Liver (tissue), 9 donors: ENCODE data around the gene NAA10. TPM values are rescaled to one million over a fixed set of nuclear protein-coding genes. Genes with fewer than 3 reads are reported as not detected.

Experiments
- DNase-seq: peaks from one replicate; pipeline ENCODE4 v3.0.0-alpha.2; 2017; ENCODE audit warnings: low spot score
- H3K27ac ChIP-seq, 2 donors: one replicate each; pipeline ENCODE4 v1.7.0; 2013; ENCODE audit warnings: inconsistent platforms in 2 of 2, low read length in 2 of 2, control low read depth in 1 of 2, low read depth in 1 of 2, mild to moderate bottlenecking in 1 of 2
- H3K27me3 ChIP-seq, 4 donors: one replicate each; pipeline versions ENCODE4 v1.6.1 to v1.7.0; 2013; ENCODE audit warnings: low read length in 3 of 4, inconsistent platforms in 1 of 4, mild to moderate bottlenecking in 1 of 4, moderate library complexity in 1 of 4; ENCODE audit not compliant: control insufficient read depth in 4 of 4, insufficient read depth in 4 of 4
- H3K36me3 ChIP-seq, 4 donors: one replicate each; pipeline versions ENCODE4 v1.6.1 to v1.7.0; 2013; ENCODE audit warnings: low read length in 3 of 4, mild to moderate bottlenecking in 3 of 4, low read depth in 1 of 4, moderate library complexity in 1 of 4; ENCODE audit not compliant: control insufficient read depth in 4 of 4, insufficient read depth in 3 of 4
- H3K4me1 ChIP-seq, 4 donors: one replicate each; pipeline versions ENCODE4 v1.6.1 to v1.7.0; 2013; ENCODE audit warnings: low read length in 3 of 4, mild to moderate bottlenecking in 3 of 4, moderate library complexity in 1 of 4; ENCODE audit not compliant: control insufficient read depth in 4 of 4, insufficient read depth in 4 of 4
- H3K4me3 ChIP-seq, 3 donors: one replicate each; pipeline versions ENCODE4 v1.6.1 to v1.7.0; 2013; ENCODE audit warnings: low read length in 3 of 3, control low read depth in 1 of 3, low read depth in 1 of 3, mild to moderate bottlenecking in 1 of 3
- H3K9ac ChIP-seq, 2 donors: one replicate each; pipeline ENCODE4 v1.7.0; 2013; ENCODE audit warnings: low read length in 2 of 2, mild to moderate bottlenecking in 2 of 2, moderate library complexity in 2 of 2, control low read depth in 1 of 2, low read depth in 1 of 2
- H3K9me3 ChIP-seq, 4 donors: one replicate each; pipeline versions ENCODE4 v1.6.1 to v1.7.0; 2013; ENCODE audit warnings: low read length in 3 of 4; ENCODE audit not compliant: control insufficient read depth in 4 of 4
- EGR1 ChIP-seq, 2 donors: IDR thresholded peaks; 2 replicates each; pipeline ENCODE4 v1.6.1; 2016 to 2018; ENCODE audit warnings: antibody characterized with exemption in 2 of 2, low read depth in 2 of 2
- FOXA1 ChIP-seq: IDR thresholded peaks from 2 replicates; pipeline ENCODE4 v1.6.1; 2016; ENCODE audit warnings: antibody characterized with exemption
- FOXA2 ChIP-seq: IDR thresholded peaks from 2 replicates; pipeline ENCODE4 v1.6.1; 2016; ENCODE audit warnings: antibody characterized with exemption
- GABPA ChIP-seq, 2 donors: IDR thresholded peaks in 1 of 2; conservative IDR thresholded peaks in 1 of 2; 2 replicates each; pipeline ENCODE4 v1.6.1; 2016; ENCODE audit warnings: antibody characterized with exemption in 2 of 2, mild to moderate bottlenecking in 1 of 2, moderate library complexity in 1 of 2
- HNF4A ChIP-seq, 2 donors: conservative IDR thresholded peaks; 2 replicates each; pipeline ENCODE4 v1.6.1; 2016; ENCODE audit warnings: antibody characterized with exemption in 2 of 2, mild to moderate bottlenecking in 2 of 2
- HNF4G ChIP-seq: IDR thresholded peaks from 2 replicates; pipeline ENCODE4 v1.6.1; 2016; ENCODE audit warnings: antibody characterized with exemption
- JUND ChIP-seq, 2 donors: IDR thresholded peaks; 2 replicates each; pipeline ENCODE4 v1.6.1; 2016; ENCODE audit warnings: antibody characterized with exemption in 2 of 2
- NR2F2 ChIP-seq: IDR thresholded peaks from 2 replicates; pipeline ENCODE4 v1.6.1; 2016; ENCODE audit warnings: antibody characterized with exemption
- RAD21 ChIP-seq, 2 donors: IDR thresholded peaks; 2 replicates each; pipeline ENCODE4 v1.6.1; 2016; ENCODE audit warnings: antibody characterized with exemption in 2 of 2, mild to moderate bottlenecking in 2 of 2
- RXRA ChIP-seq, 2 donors: IDR thresholded peaks; 2 replicates each; pipeline ENCODE4 v1.6.1; 2017 to 2018; ENCODE audit warnings: antibody characterized with exemption in 2 of 2, mild to moderate bottlenecking in 1 of 2
- SP1 ChIP-seq: IDR thresholded peaks from 2 replicates; pipeline ENCODE4 v1.6.1; 2018; ENCODE audit warnings: antibody characterized with exemption, mild to moderate bottlenecking
- TAF1 ChIP-seq: conservative IDR thresholded peaks from 2 replicates; pipeline ENCODE4 v1.6.1; 2016; ENCODE audit warnings: antibody characterized with exemption, mild to moderate bottlenecking
- YY1 ChIP-seq: IDR thresholded peaks from 2 replicates; pipeline ENCODE4 v1.6.1; 2016; ENCODE audit warnings: antibody characterized with exemption, mild to moderate bottlenecking
- WGBS: extraction: QIAGEN DNeasy Blood & Tissue Kit; methylation state at CpG from one replicate; pipeline ENCODE4 v1.1.7; 2013; 5-methylcytosine and 5-hydroxymethylcytosine counted together
- polyA plus RNA-seq, 2 donors: library from polyadenylated mRNA; stranded (reverse) in 1 of 2; unstranded in 1 of 2; fragments of 200-250 nt in 1 of 2; fragments of >200 nt in 1 of 2; fragmentation: Nextera tagmentation in 1 of 2; extraction: Ambion mirVana in 1 of 2; gene quantifications; one replicate each; pipeline versions ENCODE4 v1.2.1 to v1.2.3, GENCODE V29; 2013 to 2015
- total RNA-seq, 2 donors: library from RNA; depleted of rRNA; stranded (reverse); fragments of >200 nt; gene quantifications; one replicate each; pipeline ENCODE4 v1.2.3, GENCODE V29; 2014
- TF ChIP-seq, protein P1 (sequence below): fragments of 150-350 bp; IDR thresholded peaks from 2 replicates; pipeline ENCODE4 v1.5.1; 2017; ENCODE audit warnings: improper control_type of control experiment, low read depth, low read length; ENCODE audit not compliant: missing input control
- TF ChIP-seq, protein P2 (sequence below): IDR thresholded peaks from 2 replicates; pipeline ENCODE4 v1.6.1; 2016; ENCODE audit warnings: antibody characterized with exemption, mild to moderate bottlenecking
- TF ChIP-seq, protein P3 (sequence below): IDR thresholded peaks from 2 replicates; pipeline ENCODE4 v1.6.1; 2016; ENCODE audit warnings: antibody characterized with exemption
- TF ChIP-seq, protein P4 (sequence below): IDR thresholded peaks from 2 replicates; pipeline ENCODE4 v1.6.1; 2016; ENCODE audit warnings: antibody characterized with exemption
- TF ChIP-seq, protein P5 (sequence below): IDR thresholded peaks from 2 replicates; pipeline ENCODE4 v1.6.1; 2016; ENCODE audit warnings: antibody characterized with exemption
- donor health status: healthy.
- donor health status: healthy.
- donor health status: healthy.
- donor health status: healthy.
- donor health status: healthy.

Gene NAA10
- total and polyA plus RNA-seq, 4 donors = 20.5 to 58.8 (median 44.4) TPM

DNA sequence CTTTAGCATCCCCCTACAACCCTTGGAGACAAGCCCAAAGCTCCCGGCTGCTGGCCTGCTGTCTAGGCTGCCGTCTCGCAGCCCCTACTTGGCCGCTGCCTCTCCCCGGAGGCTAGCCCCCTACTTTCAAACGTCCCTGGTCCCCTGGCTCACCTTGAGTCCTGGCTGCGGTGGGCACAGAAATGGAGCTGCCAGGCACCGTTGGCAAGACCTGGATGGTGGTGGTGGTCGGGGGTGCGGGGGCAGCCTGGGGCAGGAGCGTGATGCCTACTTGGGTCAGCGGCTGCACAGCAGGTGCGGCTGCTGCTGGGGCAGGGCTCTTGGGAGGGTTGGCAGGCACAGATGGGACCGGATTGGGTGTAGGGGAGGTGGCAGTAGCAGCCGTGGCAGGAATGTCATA, 24.8 kb upstream of the NAA10 start:
- no peaks in the 10 kb centered on the region for H3K27me3 ChIP-seq
- no peak overlapping the region for H3K4me3 ChIP-seq
- no peak overlapping the region for H3K27ac ChIP-seq
- 96% methylated on average over 15 of the region's 15 CpGs for WGBS
- H3K9me3 ChIP-seq = no peaks in the 10 kb centered on the region
- H3K9ac ChIP-seq = no peak overlapping the region
- TF ChIP-seq FOXA2 (no peak), JUND (IDR thresholded peaks at IDR 0.05) (no peak), HNF4G (no peak), HNF4A (conservative IDR thresholded peaks at IDR 0.05) (no peak), FOXA1 (no peak), YY1 (no peak), NR2F2 (no peak), GABPA (IDR thresholded peaks at IDR 0.05 in 1 of 2, conservative IDR thresholded peaks at IDR 0.05 in 1 of 2) (no peak), RXRA (IDR thresholded peaks at IDR 0.05) (no peak)
- TF ChIP-seq, protein P1, sequence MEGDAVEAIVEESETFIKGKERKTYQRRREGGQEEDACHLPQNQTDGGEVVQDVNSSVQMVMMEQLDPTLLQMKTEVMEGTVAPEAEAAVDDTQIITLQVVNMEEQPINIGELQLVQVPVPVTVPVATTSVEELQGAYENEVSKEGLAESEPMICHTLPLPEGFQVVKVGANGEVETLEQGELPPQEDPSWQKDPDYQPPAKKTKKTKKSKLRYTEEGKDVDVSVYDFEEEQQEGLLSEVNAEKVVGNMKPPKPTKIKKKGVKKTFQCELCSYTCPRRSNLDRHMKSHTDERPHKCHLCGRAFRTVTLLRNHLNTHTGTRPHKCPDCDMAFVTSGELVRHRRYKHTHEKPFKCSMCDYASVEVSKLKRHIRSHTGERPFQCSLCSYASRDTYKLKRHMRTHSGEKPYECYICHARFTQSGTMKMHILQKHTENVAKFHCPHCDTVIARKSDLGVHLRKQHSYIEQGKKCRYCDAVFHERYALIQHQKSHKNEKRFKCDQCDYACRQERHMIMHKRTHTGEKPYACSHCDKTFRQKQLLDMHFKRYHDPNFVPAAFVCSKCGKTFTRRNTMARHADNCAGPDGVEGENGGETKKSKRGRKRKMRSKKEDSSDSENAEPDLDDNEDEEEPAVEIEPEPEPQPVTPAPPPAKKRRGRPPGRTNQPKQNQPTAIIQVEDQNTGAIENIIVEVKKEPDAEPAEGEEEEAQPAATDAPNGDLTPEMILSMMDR = no peak
- TF ChIP-seq, protein P2, sequence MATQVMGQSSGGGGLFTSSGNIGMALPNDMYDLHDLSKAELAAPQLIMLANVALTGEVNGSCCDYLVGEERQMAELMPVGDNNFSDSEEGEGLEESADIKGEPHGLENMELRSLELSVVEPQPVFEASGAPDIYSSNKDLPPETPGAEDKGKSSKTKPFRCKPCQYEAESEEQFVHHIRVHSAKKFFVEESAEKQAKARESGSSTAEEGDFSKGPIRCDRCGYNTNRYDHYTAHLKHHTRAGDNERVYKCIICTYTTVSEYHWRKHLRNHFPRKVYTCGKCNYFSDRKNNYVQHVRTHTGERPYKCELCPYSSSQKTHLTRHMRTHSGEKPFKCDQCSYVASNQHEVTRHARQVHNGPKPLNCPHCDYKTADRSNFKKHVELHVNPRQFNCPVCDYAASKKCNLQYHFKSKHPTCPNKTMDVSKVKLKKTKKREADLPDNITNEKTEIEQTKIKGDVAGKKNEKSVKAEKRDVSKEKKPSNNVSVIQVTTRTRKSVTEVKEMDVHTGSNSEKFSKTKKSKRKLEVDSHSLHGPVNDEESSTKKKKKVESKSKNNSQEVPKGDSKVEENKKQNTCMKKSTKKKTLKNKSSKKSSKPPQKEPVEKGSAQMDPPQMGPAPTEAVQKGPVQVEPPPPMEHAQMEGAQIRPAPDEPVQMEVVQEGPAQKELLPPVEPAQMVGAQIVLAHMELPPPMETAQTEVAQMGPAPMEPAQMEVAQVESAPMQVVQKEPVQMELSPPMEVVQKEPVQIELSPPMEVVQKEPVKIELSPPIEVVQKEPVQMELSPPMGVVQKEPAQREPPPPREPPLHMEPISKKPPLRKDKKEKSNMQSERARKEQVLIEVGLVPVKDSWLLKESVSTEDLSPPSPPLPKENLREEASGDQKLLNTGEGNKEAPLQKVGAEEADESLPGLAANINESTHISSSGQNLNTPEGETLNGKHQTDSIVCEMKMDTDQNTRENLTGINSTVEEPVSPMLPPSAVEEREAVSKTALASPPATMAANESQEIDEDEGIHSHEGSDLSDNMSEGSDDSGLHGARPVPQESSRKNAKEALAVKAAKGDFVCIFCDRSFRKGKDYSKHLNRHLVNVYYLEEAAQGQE = no peak
- TF ChIP-seq, protein P3, sequence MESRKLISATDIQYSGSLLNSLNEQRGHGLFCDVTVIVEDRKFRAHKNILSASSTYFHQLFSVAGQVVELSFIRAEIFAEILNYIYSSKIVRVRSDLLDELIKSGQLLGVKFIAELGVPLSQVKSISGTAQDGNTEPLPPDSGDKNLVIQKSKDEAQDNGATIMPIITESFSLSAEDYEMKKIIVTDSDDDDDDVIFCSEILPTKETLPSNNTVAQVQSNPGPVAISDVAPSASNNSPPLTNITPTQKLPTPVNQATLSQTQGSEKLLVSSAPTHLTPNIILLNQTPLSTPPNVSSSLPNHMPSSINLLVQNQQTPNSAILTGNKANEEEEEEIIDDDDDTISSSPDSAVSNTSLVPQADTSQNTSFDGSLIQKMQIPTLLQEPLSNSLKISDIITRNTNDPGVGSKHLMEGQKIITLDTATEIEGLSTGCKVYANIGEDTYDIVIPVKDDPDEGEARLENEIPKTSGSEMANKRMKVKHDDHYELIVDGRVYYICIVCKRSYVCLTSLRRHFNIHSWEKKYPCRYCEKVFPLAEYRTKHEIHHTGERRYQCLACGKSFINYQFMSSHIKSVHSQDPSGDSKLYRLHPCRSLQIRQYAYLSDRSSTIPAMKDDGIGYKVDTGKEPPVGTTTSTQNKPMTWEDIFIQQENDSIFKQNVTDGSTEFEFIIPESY = no peak
- TF ChIP-seq, protein P4, sequence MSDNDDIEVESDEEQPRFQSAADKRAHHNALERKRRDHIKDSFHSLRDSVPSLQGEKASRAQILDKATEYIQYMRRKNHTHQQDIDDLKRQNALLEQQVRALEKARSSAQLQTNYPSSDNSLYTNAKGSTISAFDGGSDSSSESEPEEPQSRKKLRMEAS = no peak
- H3K4me1 ChIP-seq = no peaks in the 10 kb centered on the region
- peaks cover 23 to 96% (median 40%) of the 10 kb centered on the region in 4 donors for H3K36me3 ChIP-seq
- no peak for DNase-seq

DNA sequence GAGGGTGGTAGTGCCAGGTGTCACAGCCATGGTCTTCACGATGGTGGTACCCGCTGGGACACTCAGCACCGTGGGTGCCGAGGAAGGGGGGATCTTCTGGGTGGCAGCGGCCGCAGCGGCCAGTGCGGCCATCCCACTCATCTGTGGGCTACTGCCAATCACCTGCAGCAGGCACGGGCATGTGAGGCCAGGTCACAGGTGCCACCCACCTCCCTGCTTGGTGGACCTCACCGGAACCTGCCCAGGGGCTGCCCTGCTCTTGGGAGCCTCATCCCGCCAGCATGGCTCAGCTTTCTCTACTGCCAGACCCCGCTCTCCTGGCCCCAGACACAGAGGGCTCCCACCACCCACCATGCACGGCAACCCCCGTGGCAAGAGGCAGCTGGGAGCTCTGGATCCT, 23.8 kb upstream of the NAA10 start:
- WGBS = 94% methylated on average over 14 of the region's 14 CpGs
- Histone ChIP-seq H3K4me1 (no peaks in the 10 kb centered on the region), H3K36me3 (peaks cover 24 to 97% (median 40%) of the 10 kb centered on the region in 4 donors), H3K27ac (no peak overlapping the region), H3K4me3 (no peak overlapping the region), H3K9me3 (no peaks in the 10 kb centered on the region), H3K27me3 (no peaks in the 10 kb centered on the region), H3K9ac (no peak overlapping the region)
- DNase-seq = no peak
- TF ChIP-seq NR2F2 (no peak), RXRA (IDR thresholded peaks at IDR 0.05) (no peak), GABPA (IDR thresholded peaks at IDR 0.05 in 1 of 2, conservative IDR thresholded peaks at IDR 0.05 in 1 of 2) (no peak), FOXA1 (no peak), FOXA2 (no peak), RAD21 (IDR thresholded peaks at IDR 0.05) (no peak), EGR1 (IDR thresholded peaks at IDR 0.05; ENCODE audit: low read depth in 2 of 2) (no peak), YY1 (no peak), TAF1 (no peak), SP1 (no peak), HNF4A (conservative IDR thresholded peaks at IDR 0.05) (no peak)
- TF ChIP-seq, protein P5, sequence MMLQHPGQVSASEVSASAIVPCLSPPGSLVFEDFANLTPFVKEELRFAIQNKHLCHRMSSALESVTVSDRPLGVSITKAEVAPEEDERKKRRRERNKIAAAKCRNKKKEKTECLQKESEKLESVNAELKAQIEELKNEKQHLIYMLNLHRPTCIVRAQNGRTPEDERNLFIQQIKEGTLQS = no peak
- TF ChIP-seq, protein P4 = no peak
